HepG2 (cell line): ENCODE measurements around the gene CALML5. TPM values are rescaled to one million over a fixed set of nuclear protein-coding genes. Genes with fewer than 3 reads are reported as not detected.

ENCODE experiments used
- ATRX ChIP-seq: sonication (generic); formaldehyde crosslinking; IDR thresholded peaks from 2 replicates; pipeline ENCODE4 v1.4.0; 2020; ENCODE audit warnings: missing genetic modification reagents, borderline replicate concordance
- ELF1 ChIP-seq: sonication (generic); formaldehyde crosslinking; IDR thresholded peaks from 2 replicates; pipeline ENCODE4 v1.4.0; 2020; ENCODE audit warnings: missing genetic modification reagents
- GATAD2A ChIP-seq: IDR thresholded peaks from 2 replicates; pipeline ENCODE4 v1.6.1; 2016
- GMEB1 ChIP-seq: sonication (generic); formaldehyde crosslinking; IDR thresholded peaks from 2 replicates; pipeline ENCODE4 v1.5.1; 2020; ENCODE audit warnings: missing genetic modification reagents, mild to moderate bottlenecking, borderline replicate concordance
- ISX ChIP-seq: sonication (generic); formaldehyde crosslinking; conservative IDR thresholded peaks from 2 replicates; pipeline ENCODE4 v1.5.0; 2020; ENCODE audit warnings: missing genetic modification reagents
- MED13 ChIP-seq: sonication (generic); formaldehyde crosslinking; IDR thresholded peaks from 2 replicates; pipeline ENCODE4 v1.5.0; 2020; ENCODE audit warnings: missing genetic modification reagents
- MIXL1 ChIP-seq: IDR thresholded peaks from 2 replicates; pipeline ENCODE4 v1.6.1; 2016
- MLXIP ChIP-seq: sonication (generic); formaldehyde crosslinking; IDR thresholded peaks from 2 replicates; pipeline ENCODE4 v1.9.0; 2021; ENCODE audit warnings: missing genetic modification reagents, borderline replicate concordance
- RELA ChIP-seq: sonication (generic); formaldehyde crosslinking; IDR thresholded peaks from 2 replicates; pipeline ENCODE4 v1.4.0; 2020; ENCODE audit warnings: missing genetic modification reagents
- SPEN ChIP-seq: sonication (generic); formaldehyde crosslinking; IDR thresholded peaks from 2 replicates; pipeline ENCODE4 v1.5.1; 2020; ENCODE audit warnings: low read depth, mild to moderate bottlenecking, missing genetic modification reagents
- STAG1 ChIP-seq: sonication (generic); formaldehyde crosslinking; IDR thresholded peaks from 2 replicates; pipeline ENCODE4 v1.4.0; 2020; ENCODE audit warnings: missing genetic modification reagents
- TBX2 ChIP-seq: sonication (generic); formaldehyde crosslinking; IDR thresholded peaks from 2 replicates; pipeline ENCODE4 v1.5.0; 2020; ENCODE audit warnings: missing genetic modification reagents, mild to moderate bottlenecking, borderline replicate concordance
- TRAFD1 ChIP-seq: sonication (generic); formaldehyde crosslinking; IDR thresholded peaks from 2 replicates; pipeline ENCODE4 v1.5.1; 2020; ENCODE audit warnings: missing genetic modification reagents, mild to moderate bottlenecking, borderline replicate concordance
- XBP1 ChIP-seq: sonication (generic); formaldehyde crosslinking; IDR thresholded peaks from 2 replicates; pipeline ENCODE4 v1.5.0; 2020; ENCODE audit warnings: missing genetic modification reagents
- ZNF101 ChIP-seq: sonication (generic); formaldehyde crosslinking; IDR thresholded peaks from 2 replicates; pipeline ENCODE4 v1.4.0; 2020; ENCODE audit warnings: mild to moderate bottlenecking, low read depth, missing genetic modification reagents, borderline replicate concordance
- ZNF124 ChIP-seq: sonication (generic); formaldehyde crosslinking; IDR thresholded peaks from 2 replicates; pipeline ENCODE4 v1.4.0; 2020; ENCODE audit warnings: missing genetic modification reagents
- ZNF30 ChIP-seq: sonication (generic); formaldehyde crosslinking; IDR thresholded peaks from 2 replicates; pipeline ENCODE4 v1.5.0; 2020; ENCODE audit warnings: mild to moderate bottlenecking, missing genetic modification reagents
- ZNF354B ChIP-seq: sonication (generic); formaldehyde crosslinking; IDR thresholded peaks from 2 replicates; pipeline ENCODE4 v1.8.0; 2022; ENCODE audit warnings: mild to moderate bottlenecking, missing genetic modification reagents
- ZNF580 ChIP-seq: IDR thresholded peaks from 2 replicates; pipeline ENCODE4 v1.6.1; 2016; ENCODE audit warnings: low read depth, borderline replicate concordance
- ZNF678 ChIP-seq: sonication (generic); formaldehyde crosslinking; IDR thresholded peaks from 2 replicates; pipeline ENCODE4 v1.4.0; 2020; ENCODE audit warnings: mild to moderate bottlenecking, missing genetic modification reagents
- ZNF687 ChIP-seq: sonication (generic); formaldehyde crosslinking; IDR thresholded peaks from 2 replicates; pipeline ENCODE4 v1.5.1; 2020; ENCODE audit warnings: mild to moderate bottlenecking, missing genetic modification reagents, moderate library complexity
- polyA plus RNA-seq, 8 experiments: library from polyadenylated mRNA; depleted of rRNA in 3 of 8; stranded (reverse) in 7 of 8; unstranded in 1 of 8; fragments of >200 nt; fragmentation: Illumina TruSeq in 4 of 8; extraction: Trizol in 4 of 8; gene quantifications; 2 replicates each; pipeline versions ENCODE4 v1.2.1 to v1.2.3, GENCODE V29; 2011 to 2016; ENCODE audit warnings: low read depth in 4 of 8, missing spikeins in 1 of 8, mixed read lengths in 1 of 8; ENCODE audit not compliant: insufficient read depth in 1 of 8
- total RNA-seq, 5 experiments: library from RNA; depleted of rRNA; stranded (reverse); fragments of >200 nt; fragmentation: Illumina TruSeq; extraction: Trizol; gene quantifications; 2 replicates each; pipeline ENCODE4 v1.2.3, GENCODE V29; 2016; ENCODE audit warnings: low read depth in 1 of 5

Gene CALML5
- total and polyA plus RNA-seq, 2 of the 13 experiments (the other 11 are each of a cell fraction or from before 2014, with no cell fraction given), result not detected

GRCh38 chr10:5507649-5508131, 8.3 kb upstream of the CALML5 start (continued):
- TF ChIP-seq ZNF687 (CRISPR knock-in tag) (peak; percentile 76), TRAFD1 (no peak), ZNF30 (no peak), SPEN (peak; percentile 40; the same call in 1 of the 2 replicates), ATRX (CRISPR knock-in tag) (no peak), GATAD2A (no peak), XBP1 (CRISPR knock-in tag) (no peak), ISX (CRISPR knock-in tag) (no peak), ZNF101 (CRISPR knock-in tag) (no peak), ZNF124 (CRISPR knock-in tag) (no peak), RELA (no peak), MLXIP (CRISPR knock-in tag) (no peak), STAG1 (no peak), ELF1 (no peak), ZNF678 (CRISPR knock-in tag) (no peak), MED13 (CRISPR knock-in tag) (no peak), TBX2 (CRISPR knock-in tag) (no peak), ZNF354B (no peak), ZNF580 (CRISPR knock-in tag) (no peak), MIXL1 (CRISPR knock-in tag) (no peak), GMEB1 (no peak)
